HL-60 (cell line): Measurements from ENCODE around the gene FGGY.
"Not testable (repeated sequence)": the region's sequence is repeated elsewhere in the genome, so short reads cannot be mapped to it uniquely, and the experiment has no call there.

ENCODE experiments used
- DNase-seq, 2 experiments: peaks; one replicate each; pipeline ENCODE4 v3.0.0-alpha.2; 2010 to 2020; ENCODE audit warnings: low read depth in 1 of 2, low spot score in 1 of 2
- H3K27ac ChIP-seq: fragments of 250-450 bp; sonication (Bioruptor Pico); replicated peaks from 2 replicates; pipeline ENCODE4 v1.5.1; 2020; ENCODE audit warnings: mild to moderate bottlenecking, moderate library complexity
- H3K27me3 ChIP-seq: fragments of 250-450 bp; sonication (Bioruptor Pico); 2 replicates; pipeline ENCODE4 v1.5.1; 2021; ENCODE audit warnings: mild to moderate bottlenecking, moderate library complexity; ENCODE audit not compliant: insufficient read depth, poor library complexity, severe bottlenecking
- H3K4me3 ChIP-seq: replicated peaks from 2 replicates; pipeline ENCODE4 v1.5.1; 2011; ENCODE audit warnings: mild to moderate bottlenecking, control low read depth, low read length; ENCODE audit not compliant: insufficient read depth
- CTCF ChIP-seq: IDR thresholded peaks from one replicate; pipeline ENCODE4 v1.5.1; 2011; ENCODE audit warnings: low read length, control low read depth, inconsistent platforms; ENCODE audit not compliant: insufficient read depth
- GABPA ChIP-seq: IDR thresholded peaks from 2 replicates; pipeline ENCODE4 v1.6.1; 2012; ENCODE audit warnings: low read depth
- POLR2AphosphoS5 ChIP-seq: IDR thresholded peaks from 2 replicates; pipeline ENCODE4 v1.6.1; 2012; ENCODE audit warnings: low read depth
- REST ChIP-seq: IDR thresholded peaks from 2 replicates; pipeline ENCODE4 v1.6.1; 2012; ENCODE audit warnings: low read depth; ENCODE audit not compliant: insufficient replicate concordance
- SPI1 ChIP-seq: IDR thresholded peaks from 2 replicates; pipeline ENCODE4 v1.6.1; 2012; ENCODE audit warnings: low read depth, mild to moderate bottlenecking, borderline replicate concordance

The FGGY gene

GRCh38 chr1:59492500-59492899 is 195.6 kb downstream of the FGGY start:
- TF ChIP-seq REST = no peak
- TF ChIP-seq SPI1 = no peak
- H3K27me3 ChIP-seq = no peaks in the 10 kb centered on the region
- H3K4me3 ChIP-seq = no peak overlapping the region
- DNase-seq = no peak
- no peak overlapping the region for H3K27ac ChIP-seq

- H3K4me3 ChIP-seq = no peak overlapping the region
- H3K27ac ChIP-seq = peak overlapping the region; percentile 29
- peak; percentile 53 to 76 for DNase-seq
- TF ChIP-seq POLR2AphosphoS5 (no peak), SPI1 (peak; percentile 19; the same call in 1 of the 2 replicates)
- H3K27me3 ChIP-seq = no peaks in the 10 kb centered on the region
These were observed 197.4 kb downstream of the FGGY start for GRCh38 chr1:59494145-59494833.

- not testable (repeated sequence) for H3K27me3 ChIP-seq, DNase-seq, H3K27ac ChIP-seq, H3K4me3 ChIP-seq
These were observed 199.3 kb downstream of the FGGY start for GRCh38 chr1:59496156-59496555.

- Histone ChIP-seq H3K4me3 (no peak overlapping the region), H3K27ac (no peak overlapping the region), H3K27me3 (no peaks in the 10 kb centered on the region)
- TF ChIP-seq POLR2AphosphoS5 = no peak
- no peak for DNase-seq
These were observed 200.7 kb downstream of the FGGY start for GRCh38 chr1:59497616-59498015.

GRCh38 chr1:59498640-59499039 is 201.7 kb downstream of the FGGY start:
- Histone ChIP-seq H3K27me3 (no peaks in the 10 kb centered on the region), H3K4me3 (no peak overlapping the region), H3K27ac (no peak overlapping the region)
- TF ChIP-seq SPI1 = no peak; the same call in 1 of the 2 replicates
- TF ChIP-seq REST = no peak
- TF ChIP-seq GABPA = no peak
- TF ChIP-seq POLR2AphosphoS5 = no peak
- no peak for TF ChIP-seq CTCF
- DNase-seq = peak in 1 of 2 experiments; percentile 26

- no peak for DNase-seq
- no peak overlapping the region for H3K4me3 ChIP-seq
- TF ChIP-seq POLR2AphosphoS5 (no peak), SPI1 (no peak), REST (no peak), CTCF (no peak), GABPA (no peak)
- H3K27ac ChIP-seq = no peak overlapping the region
- H3K27me3 ChIP-seq = no peaks in the 10 kb centered on the region
These were observed 202.5 kb downstream of the FGGY start for GRCh38 chr1:59499273-59499942.
